Uterus (tissue), 4 donors: ENCODE results near the gene SAP130. TPM values are rescaled to one million over a fixed set of nuclear protein-coding genes. Genes with fewer than 3 reads are reported as not detected.

Source experiments
- DNase-seq, 2 donors: peaks; one replicate each; pipeline ENCODE4 v3.0.0-alpha.2; 2019 to 2020
- H3K27ac ChIP-seq, 2 donors: fragments of 200-600 bp; sonication (generic); 1 replicate in 1 of 2; 2 replicates in 1 of 2; pipeline ENCODE4 v1.5.1; 2016 to 2018
- H3K27me3 ChIP-seq, 2 donors: fragments of 200-600 bp; sonication (generic); one replicate each; pipeline ENCODE4 v1.5.1; 2018 to 2019; ENCODE audit warnings: control low read depth in 1 of 2
- H3K36me3 ChIP-seq, 2 donors: fragments of 200-600 bp; sonication (generic); one replicate each; pipeline ENCODE4 v1.5.1; 2019; ENCODE audit warnings: control low read depth in 1 of 2
- H3K4me1 ChIP-seq, 2 donors: fragments of 200-600 bp; sonication (generic); one replicate each; pipeline ENCODE4 v1.5.1; 2018 to 2019; ENCODE audit warnings: control low read depth in 1 of 2
- H3K4me3 ChIP-seq, 2 donors: fragments of 200-600 bp; sonication (generic); 1 replicate in 1 of 2; 2 replicates in 1 of 2; pipeline ENCODE4 v1.5.1; 2018 to 2019; ENCODE audit warnings: mild to moderate bottlenecking in 1 of 2
- H3K9me3 ChIP-seq, 2 donors: fragments of 200-600 bp; sonication (generic); one replicate each; pipeline ENCODE4 v1.5.1; 2019; ENCODE audit warnings: control low read depth in 1 of 2
- POLR2A ChIP-seq, 2 donors: fragments of 450-650 bp; IDR thresholded peaks; one replicate each; pipeline ENCODE4 v1.6.1; 2016; ENCODE audit warnings: antibody characterized with exemption in 2 of 2, mild to moderate bottlenecking in 1 of 2, moderate library complexity in 1 of 2
- intact Hi-C: fragments of 100-400 bp; cut with DNase I; formaldehyde crosslinking; loops from one replicate; pipeline ENCODE4 v1.15.1; 2023; ENCODE audit warnings: low total_unique reads
- total RNA-seq, 4 donors: library from RNA; depleted of rRNA in 3 of 4; stranded (reverse); fragments of >200 nt in 3 of 4; gene quantifications; one replicate each; pipeline versions ENCODE4 v1.1.0 to v1.2.4, GENCODE V29; 2014 to 2023
- TF ChIP-seq, protein P1 (sequence below), 4 experiments: fragments of 200-600 bp in 2 of 4; fragments of 450-650 bp in 2 of 4; sonication (generic) in 2 of 4; IDR thresholded peaks; one replicate each; pipeline ENCODE4 v1.5.1; 2016 to 2019; ENCODE audit warnings: antibody characterized with exemption in 4 of 4, mild to moderate bottlenecking in 2 of 4, moderate library complexity in 1 of 4
- donor health status: DM: yes; HTN: yes; CAD: no.

Gene SAP130
- total RNA-seq, 4 donors from 2014 or later = 3.6 to 47.0 (median 5.9) TPM

DNA sequence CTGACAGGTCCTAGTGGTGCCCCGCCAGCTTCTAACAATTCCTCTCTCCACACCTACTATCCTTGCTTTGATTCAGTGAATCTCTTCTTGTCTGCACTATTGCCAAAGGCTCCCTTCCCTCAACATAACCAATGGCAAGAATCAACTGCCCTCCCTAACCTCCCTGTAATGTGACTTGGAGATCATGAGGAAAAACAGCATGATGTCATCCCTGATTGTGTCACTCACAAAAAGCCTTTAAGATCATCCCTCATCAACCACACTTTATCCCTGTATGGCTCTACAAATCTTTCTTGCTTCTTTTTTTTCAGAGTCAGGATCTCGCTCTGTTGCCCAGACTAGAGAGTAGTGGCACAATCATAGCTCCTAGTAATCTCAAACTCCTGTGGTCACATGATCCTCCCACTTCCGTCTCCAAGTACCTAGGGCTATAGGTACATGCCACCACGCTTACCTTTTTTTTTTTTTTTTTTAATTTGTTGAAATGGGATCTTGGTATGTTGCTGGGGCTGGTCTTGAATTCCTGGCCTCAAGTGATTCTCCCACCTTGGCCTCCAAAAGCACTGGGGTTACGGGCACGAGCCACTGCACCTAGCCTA is 19.7 kb downstream of the SAP130 start:
- no peaks in the 10 kb centered on the region for H3K4me1 ChIP-seq
- TF ChIP-seq, protein P1, sequence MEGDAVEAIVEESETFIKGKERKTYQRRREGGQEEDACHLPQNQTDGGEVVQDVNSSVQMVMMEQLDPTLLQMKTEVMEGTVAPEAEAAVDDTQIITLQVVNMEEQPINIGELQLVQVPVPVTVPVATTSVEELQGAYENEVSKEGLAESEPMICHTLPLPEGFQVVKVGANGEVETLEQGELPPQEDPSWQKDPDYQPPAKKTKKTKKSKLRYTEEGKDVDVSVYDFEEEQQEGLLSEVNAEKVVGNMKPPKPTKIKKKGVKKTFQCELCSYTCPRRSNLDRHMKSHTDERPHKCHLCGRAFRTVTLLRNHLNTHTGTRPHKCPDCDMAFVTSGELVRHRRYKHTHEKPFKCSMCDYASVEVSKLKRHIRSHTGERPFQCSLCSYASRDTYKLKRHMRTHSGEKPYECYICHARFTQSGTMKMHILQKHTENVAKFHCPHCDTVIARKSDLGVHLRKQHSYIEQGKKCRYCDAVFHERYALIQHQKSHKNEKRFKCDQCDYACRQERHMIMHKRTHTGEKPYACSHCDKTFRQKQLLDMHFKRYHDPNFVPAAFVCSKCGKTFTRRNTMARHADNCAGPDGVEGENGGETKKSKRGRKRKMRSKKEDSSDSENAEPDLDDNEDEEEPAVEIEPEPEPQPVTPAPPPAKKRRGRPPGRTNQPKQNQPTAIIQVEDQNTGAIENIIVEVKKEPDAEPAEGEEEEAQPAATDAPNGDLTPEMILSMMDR (IDR thresholded peaks at IDR 0.05) = no peak
- TF ChIP-seq POLR2A (IDR thresholded peaks at IDR 0.05) = no peak
- intact Hi-C loops = no loop called here
- no peak overlapping the region for H3K27ac ChIP-seq
- H3K9me3 ChIP-seq = no peaks in the 10 kb centered on the region
- no peak overlapping the region for H3K4me3 ChIP-seq
- no peaks in the 10 kb centered on the region for H3K27me3 ChIP-seq
- DNase-seq = no peak
- H3K36me3 ChIP-seq = no peaks in the 10 kb centered on the region

DNA sequence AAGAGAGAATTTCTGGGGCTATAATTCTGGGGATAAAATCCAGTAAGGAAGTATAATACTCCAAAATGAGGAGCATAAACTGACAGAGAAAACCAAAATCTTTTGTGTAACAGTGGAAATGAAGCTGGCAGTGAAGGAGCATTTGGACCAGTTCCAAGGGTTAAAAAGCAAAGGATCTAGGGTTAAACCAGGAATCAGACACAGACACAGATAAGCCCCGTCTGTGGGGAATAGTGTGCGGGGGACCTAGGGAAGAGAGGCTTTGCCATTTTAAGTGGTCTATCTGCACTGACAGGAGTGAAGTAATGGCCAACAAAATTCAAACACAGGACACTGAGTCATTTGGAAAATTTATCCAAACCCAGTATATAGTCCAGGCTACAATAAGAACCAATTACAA is 23.4 kb downstream of the SAP130 start:
- no peak overlapping the region for H3K4me3 ChIP-seq
- no peaks in the 10 kb centered on the region for H3K4me1 ChIP-seq
- DNase-seq = no peak
- intact Hi-C loops = no loop called here
- H3K9me3 ChIP-seq = no peaks in the 10 kb centered on the region
- no peak for TF ChIP-seq POLR2A (IDR thresholded peaks at IDR 0.05)
- TF ChIP-seq, protein P1 (IDR thresholded peaks at IDR 0.05) = no peak
- H3K36me3 ChIP-seq = no peaks in the 10 kb centered on the region
- no peaks in the 10 kb centered on the region for H3K27me3 ChIP-seq
- H3K27ac ChIP-seq = no peak overlapping the region

DNA sequence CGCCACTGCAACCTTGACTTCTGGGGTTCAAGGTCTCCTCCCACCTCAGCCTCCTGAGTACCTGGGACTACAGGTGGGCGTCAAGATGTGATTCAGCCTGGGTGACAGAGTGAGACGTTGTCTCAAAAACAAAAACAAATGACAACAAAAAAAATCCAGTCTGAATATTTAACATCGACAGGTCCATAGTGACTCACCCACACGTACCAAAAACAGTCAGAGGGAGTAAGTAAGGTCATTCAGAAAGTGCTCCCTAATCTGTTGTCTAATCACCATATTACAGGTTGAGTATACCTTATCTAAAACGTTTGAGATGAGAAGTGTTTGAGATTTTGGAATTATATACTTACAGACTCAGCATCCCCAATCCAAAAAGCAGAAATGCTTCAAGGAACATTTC is 24.4 kb downstream of the SAP130 start:
- TF ChIP-seq POLR2A (IDR thresholded peaks at IDR 0.05) = no peak
- TF ChIP-seq, protein P1 (IDR thresholded peaks at IDR 0.05) = no peak
- H3K4me1 ChIP-seq = no peaks in the 10 kb centered on the region
- no peaks in the 10 kb centered on the region for H3K36me3 ChIP-seq
- intact Hi-C loops = no loop called here
- DNase-seq = no peak
- no peaks in the 10 kb centered on the region for H3K9me3 ChIP-seq
- H3K27ac ChIP-seq = no peak overlapping the region
- H3K27me3 ChIP-seq = no peaks in the 10 kb centered on the region
- H3K4me3 ChIP-seq = no peak overlapping the region

DNA sequence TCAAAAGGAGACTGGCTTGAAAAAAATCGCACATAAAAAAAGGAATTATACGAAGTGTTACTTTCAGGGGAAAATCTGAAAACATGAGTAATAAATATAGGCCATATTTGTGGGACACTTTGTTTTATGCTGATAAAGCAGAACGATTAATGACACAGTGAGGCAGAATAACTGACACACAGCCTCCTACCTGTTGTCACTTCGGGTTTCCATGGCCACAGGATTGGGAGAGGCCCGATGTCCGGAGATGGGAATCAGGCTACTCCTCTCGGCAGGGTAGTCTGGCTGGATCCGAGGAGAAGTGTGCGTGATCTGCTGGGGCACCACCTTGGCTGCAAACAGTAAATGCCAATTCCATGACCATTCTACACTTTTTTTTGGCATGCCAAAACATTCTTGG is 31.7 kb downstream of the SAP130 start:
- Histone ChIP-seq H3K9me3 (no peaks in the 10 kb centered on the region), H3K27me3 (no peaks in the 10 kb centered on the region), H3K4me1 (no peaks in the 10 kb centered on the region), H3K36me3 (no peaks in the 10 kb centered on the region), H3K4me3 (no peak overlapping the region), H3K27ac (no peak overlapping the region)
- intact Hi-C loops = no loop called here
- DNase-seq = no peak
- TF ChIP-seq, protein P1 (IDR thresholded peaks at IDR 0.05) = no peak
- no peak for TF ChIP-seq POLR2A (IDR thresholded peaks at IDR 0.05)

DNA sequence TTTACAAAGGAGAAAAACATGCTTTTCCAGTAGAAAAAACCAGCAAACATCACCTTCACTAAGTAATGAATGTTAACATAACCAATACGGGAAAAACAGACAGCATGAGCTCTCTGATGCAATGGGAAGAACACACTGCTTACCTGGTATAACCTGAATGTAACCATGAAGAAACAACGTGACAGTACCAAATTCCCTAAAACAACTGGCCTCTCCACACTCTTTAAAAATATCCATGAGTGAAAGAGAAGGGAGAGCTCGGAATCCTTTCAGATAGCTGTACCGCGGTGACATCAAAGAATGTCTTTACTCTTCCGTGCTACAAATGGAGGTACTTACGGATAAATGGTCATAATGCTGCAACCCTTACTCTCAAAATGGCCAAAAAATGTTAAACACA is 32.1 kb downstream of the SAP130 start:
- Histone ChIP-seq H3K4me3 (no peak overlapping the region), H3K27me3 (no peaks in the 10 kb centered on the region), H3K27ac (no peak overlapping the region), H3K4me1 (no peaks in the 10 kb centered on the region), H3K9me3 (no peaks in the 10 kb centered on the region), H3K36me3 (no peaks in the 10 kb centered on the region)
- TF ChIP-seq POLR2A (IDR thresholded peaks at IDR 0.05) = no peak
- TF ChIP-seq, protein P1 (IDR thresholded peaks at IDR 0.05) = no peak
- DNase-seq = no peak
- intact Hi-C loops = no loop called here
